ENCODE data around the gene C12orf42. TPM values are rescaled to one million over a fixed set of nuclear protein-coding genes. Genes with fewer than 3 reads are reported as not detected.

The C12orf42 gene
- total and polyA plus RNA-seq, 9 donors = not detected

DNA sequence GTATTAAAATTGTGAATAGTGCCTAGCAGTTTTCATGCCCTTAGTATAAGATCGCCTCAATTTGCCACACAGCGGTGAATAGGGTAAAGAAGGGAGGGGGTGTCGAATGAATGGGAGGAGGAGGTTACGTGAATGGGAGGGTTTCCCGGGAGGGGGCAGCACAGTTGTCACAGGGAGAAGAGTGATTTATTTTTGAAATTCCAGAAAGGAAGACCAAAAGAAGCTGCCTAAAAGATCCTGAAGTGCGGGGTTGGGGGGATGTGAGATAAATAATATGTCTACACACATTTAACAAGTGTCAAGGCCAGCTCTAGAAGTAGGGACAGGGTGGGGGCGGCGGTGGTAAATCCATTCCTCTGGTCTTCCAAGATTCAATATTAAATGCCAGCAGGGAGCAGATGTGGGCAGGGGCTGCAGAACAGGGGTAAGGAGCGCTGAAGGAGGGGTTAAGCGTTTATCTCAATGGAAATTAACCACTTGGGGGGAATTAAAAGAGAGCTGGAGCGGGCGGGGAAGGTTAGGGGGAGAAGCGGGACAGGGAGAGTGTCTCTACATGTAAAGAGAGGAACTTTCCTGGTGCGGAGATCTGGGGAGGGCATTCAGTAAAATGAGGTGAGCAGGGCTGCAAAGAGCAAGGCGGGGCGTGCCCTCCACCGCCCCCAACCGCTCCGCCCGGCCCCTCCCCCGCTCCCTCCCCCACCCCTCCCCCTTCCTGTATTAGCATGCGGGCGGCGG, 867 bp downstream of the C12orf42 start:
- Histone ChIP-seq H3K27ac (no peak overlapping the region), H3K4me3 (no peak overlapping the region), H3K27me3 (no peaks in the 10 kb centered on the region), H3K36me3 (no peaks in the 10 kb centered on the region), H3K4me1 (ENCODE audit: insufficient read depth) (no peaks in the 10 kb centered on the region), H3K9me3 (no peaks in the 10 kb centered on the region)
- intact Hi-C loops (cut with DNase I) = no loop called here
- WGBS, 3 donors = 3 to 6% (median 3%) methylated on average over 16 to 24 of the region's 24 CpGs
- DNase-seq = no peak
- TF ChIP-seq EP300 (IDR thresholded peaks at IDR 0.05) (no peak), POLR2A (IDR thresholded peaks at IDR 0.05) (no peak)
- TF ChIP-seq, protein P1, sequence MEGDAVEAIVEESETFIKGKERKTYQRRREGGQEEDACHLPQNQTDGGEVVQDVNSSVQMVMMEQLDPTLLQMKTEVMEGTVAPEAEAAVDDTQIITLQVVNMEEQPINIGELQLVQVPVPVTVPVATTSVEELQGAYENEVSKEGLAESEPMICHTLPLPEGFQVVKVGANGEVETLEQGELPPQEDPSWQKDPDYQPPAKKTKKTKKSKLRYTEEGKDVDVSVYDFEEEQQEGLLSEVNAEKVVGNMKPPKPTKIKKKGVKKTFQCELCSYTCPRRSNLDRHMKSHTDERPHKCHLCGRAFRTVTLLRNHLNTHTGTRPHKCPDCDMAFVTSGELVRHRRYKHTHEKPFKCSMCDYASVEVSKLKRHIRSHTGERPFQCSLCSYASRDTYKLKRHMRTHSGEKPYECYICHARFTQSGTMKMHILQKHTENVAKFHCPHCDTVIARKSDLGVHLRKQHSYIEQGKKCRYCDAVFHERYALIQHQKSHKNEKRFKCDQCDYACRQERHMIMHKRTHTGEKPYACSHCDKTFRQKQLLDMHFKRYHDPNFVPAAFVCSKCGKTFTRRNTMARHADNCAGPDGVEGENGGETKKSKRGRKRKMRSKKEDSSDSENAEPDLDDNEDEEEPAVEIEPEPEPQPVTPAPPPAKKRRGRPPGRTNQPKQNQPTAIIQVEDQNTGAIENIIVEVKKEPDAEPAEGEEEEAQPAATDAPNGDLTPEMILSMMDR (IDR thresholded peaks at IDR 0.05) = no peak

DNA sequence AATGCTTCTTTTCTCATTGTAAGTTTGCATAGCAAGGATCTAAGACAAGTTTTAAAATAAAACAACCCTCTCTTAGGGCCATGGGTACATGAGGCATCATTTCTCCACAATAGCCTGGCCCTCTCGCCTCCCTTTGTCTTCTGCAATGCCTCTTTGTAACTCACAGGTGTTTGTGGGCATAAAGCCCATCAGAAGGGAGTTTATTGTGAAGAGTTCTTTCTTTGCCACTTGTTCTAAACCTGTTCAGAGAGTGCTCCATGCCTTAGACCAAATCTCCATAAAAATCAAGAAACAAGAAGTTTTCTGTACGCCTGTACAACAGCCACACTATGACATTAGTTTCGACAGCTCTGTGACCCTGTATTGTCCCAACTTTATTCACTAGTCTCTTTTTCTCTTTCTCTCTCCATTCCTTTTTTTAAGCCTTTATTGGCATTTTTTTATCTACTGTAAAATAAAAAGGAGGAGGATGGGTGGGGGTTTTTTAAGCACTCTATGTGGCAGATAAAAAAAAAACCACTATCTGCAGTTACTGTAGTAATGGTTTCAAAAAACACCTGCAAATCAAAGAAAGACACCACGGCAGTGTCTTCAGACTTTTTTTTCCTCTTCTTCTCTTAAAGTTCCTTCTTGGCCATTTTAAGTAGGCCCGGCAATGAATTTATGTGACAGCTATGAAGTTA, 1.6 kb downstream of the C12orf42 start:
- TF ChIP-seq POLR2A (IDR thresholded peaks at IDR 0.05) (no peak), EP300 (IDR thresholded peaks at IDR 0.05) (no peak)
- TF ChIP-seq, protein P1 (IDR thresholded peaks at IDR 0.05) = no peak
- no peak for DNase-seq
- H3K36me3 ChIP-seq = no peaks in the 10 kb centered on the region
- 51 to 57% (median 55%) methylated on average over 5 of the region's 5 CpGs for WGBS, 3 donors
- intact Hi-C loops (cut with DNase I) = no loop called here
- H3K27ac ChIP-seq = no peak overlapping the region
- no peaks in the 10 kb centered on the region for H3K9me3 ChIP-seq
- H3K27me3 ChIP-seq = no peaks in the 10 kb centered on the region
- no peak overlapping the region for H3K4me3 ChIP-seq
- H3K4me1 ChIP-seq (ENCODE audit: insufficient read depth) = no peaks in the 10 kb centered on the region

DNA sequence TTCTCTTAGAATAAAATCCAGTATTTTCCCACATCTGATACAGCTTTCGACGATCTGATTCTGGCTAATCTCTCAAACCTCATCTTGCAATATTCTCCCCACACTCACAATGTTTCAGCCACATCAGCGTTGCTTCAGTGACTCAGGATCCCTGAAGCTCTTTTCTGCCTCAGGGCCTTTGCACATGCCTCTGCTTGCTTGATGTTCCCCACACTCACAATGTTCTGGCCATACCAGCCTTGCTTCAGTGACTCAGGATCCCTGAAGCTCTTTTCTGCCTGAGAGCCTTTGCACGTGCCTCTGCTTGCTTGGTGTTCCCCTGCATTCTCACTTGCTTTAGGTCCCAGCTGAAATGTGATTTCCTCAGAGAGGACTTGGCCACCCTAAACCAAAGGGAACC, 2.6 kb downstream of the C12orf42 start:
- TF ChIP-seq POLR2A (IDR thresholded peaks at IDR 0.05) (no peak), EP300 (IDR thresholded peaks at IDR 0.05) (no peak)
- TF ChIP-seq, protein P1 (IDR thresholded peaks at IDR 0.05) = no peak
- no peaks in the 10 kb centered on the region for H3K27me3 ChIP-seq
- no peaks in the 10 kb centered on the region for H3K36me3 ChIP-seq
- H3K4me3 ChIP-seq = no peak overlapping the region
- DNase-seq = no peak
- 88 to 92% (median 89%) methylated on average over 4 of the region's 4 CpGs for WGBS, 3 donors
- no peaks in the 10 kb centered on the region for H3K4me1 ChIP-seq (ENCODE audit: insufficient read depth)
- no peaks in the 10 kb centered on the region for H3K9me3 ChIP-seq
- H3K27ac ChIP-seq = no peak overlapping the region
- intact Hi-C loops (cut with DNase I) = no loop called here

DNA sequence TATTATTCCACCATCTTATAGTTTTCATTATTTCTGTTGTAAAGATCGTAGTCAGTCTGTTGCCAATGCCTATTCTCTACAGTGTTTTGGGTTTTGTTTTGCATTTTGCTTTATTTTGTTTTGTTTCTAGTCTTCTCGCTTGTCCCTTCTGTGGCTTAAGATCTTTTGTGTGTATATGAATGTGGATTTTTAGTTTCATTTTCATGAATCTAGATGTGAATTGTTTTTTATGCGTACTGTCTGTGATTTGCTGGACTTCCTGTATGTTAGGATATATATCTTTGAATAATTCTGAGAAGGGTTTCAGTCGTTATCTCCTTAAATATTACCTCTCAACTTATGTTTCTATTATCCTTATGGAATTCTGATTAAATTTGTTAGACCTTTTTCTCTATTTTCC, 13.4 kb downstream of the C12orf42 start:
- DNase-seq = no peak
- Histone ChIP-seq H3K4me3 (no peak overlapping the region), H3K27me3 (no peaks in the 10 kb centered on the region), H3K4me1 (ENCODE audit: insufficient read depth) (no peaks in the 10 kb centered on the region), H3K9me3 (no peaks in the 10 kb centered on the region), H3K27ac (no peak overlapping the region), H3K36me3 (no peaks in the 10 kb centered on the region)
- TF ChIP-seq POLR2A (IDR thresholded peaks at IDR 0.05) = no peak
- WGBS, 3 donors = 58 to 64% (median 62%) methylated on average over 4 of the region's 4 CpGs
- intact Hi-C loops (cut with DNase I) = no loop called here

DNA sequence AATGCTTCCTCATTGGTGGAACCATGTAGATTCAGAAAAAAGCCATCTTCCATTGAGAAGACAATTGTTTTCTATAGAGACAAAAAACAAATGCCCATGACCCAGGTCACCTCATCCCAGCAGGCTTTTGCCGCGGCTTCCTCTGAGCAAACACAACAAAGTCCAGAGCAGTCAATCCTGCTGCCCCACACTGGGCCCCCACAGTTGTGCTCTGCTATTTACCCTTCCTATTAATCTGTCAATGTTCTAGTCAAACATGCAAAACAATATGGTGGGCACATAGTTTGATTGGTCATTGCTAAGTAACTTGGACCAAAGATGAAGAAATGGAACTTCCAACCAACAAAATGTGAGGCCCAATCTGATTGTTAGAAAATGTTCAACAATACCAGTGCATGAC, 20.7 kb downstream of the C12orf42 start:
- no peak for DNase-seq
- Histone ChIP-seq H3K4me3 (no peak overlapping the region), H3K9me3 (no peaks in the 10 kb centered on the region), H3K27ac (no peak overlapping the region), H3K4me1 (ENCODE audit: insufficient read depth) (no peaks in the 10 kb centered on the region), H3K36me3 (no peaks in the 10 kb centered on the region), H3K27me3 (no peaks in the 10 kb centered on the region)
- WGBS, 3 donors = 40 to 69% (median 63%) methylated on average over 2 of the region's 2 CpGs
- no peak for TF ChIP-seq EP300 (IDR thresholded peaks at IDR 0.05)
- TF ChIP-seq, protein P1 (IDR thresholded peaks at IDR 0.05) = no peak
- no peak for TF ChIP-seq POLR2A (IDR thresholded peaks at IDR 0.05)
- intact Hi-C loops (cut with DNase I) = no loop called here
